ENCODE data around the gene SCD5. TPM values are rescaled to one million over a fixed set of nuclear protein-coding genes. Genes with fewer than 3 reads are reported as not detected.

The SCD5 gene
- total and polyA plus RNA-seq, 3 experiments from 2014 or later: 2.6 to 6.3 (median 6.2) TPM

DNA sequence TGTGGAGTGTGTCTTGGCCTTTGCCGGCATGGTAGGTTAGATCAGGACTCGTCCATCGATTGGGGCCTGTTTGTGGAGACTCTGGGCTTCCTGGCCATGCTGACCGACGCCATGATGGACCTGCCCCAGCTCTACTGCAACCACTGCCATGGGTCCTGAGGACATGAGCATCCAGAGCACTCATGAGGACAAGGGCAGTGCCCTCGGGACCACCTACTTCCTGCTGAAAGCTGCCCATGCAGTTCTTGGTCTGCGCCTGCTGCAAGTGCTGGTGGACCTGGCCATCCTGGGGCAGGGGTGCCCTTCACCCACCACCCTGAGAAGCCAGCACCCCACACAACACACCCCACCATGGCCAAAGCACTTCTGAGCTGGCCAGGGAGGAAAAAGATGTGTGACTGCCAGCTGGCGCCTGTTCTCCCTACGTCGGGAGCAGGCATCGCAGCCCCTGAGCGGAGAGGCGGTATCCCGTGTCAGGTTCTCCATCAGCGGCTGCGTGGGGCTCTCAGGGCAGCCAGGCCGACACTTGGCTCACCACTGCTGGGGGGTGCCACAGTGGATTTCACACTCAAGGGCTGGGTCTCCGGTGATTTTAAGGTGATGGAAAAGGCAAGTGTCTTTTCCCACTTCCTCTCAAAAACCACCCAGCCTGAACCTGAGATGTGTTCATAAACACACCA, 106.4 kb downstream of the SCD5 start:
- H3K4me1 Mint-ChIP-seq: no peaks in the 10 kb centered on the region
- no peak overlapping the region for H3K27ac ChIP-seq (ENCODE audit: low read depth, low read length)
- no peak for DNase-seq
- H3K36me3 Mint-ChIP-seq: peaks cover 2 to 5% (median 4%) of the 10 kb centered on the region in 3 donors
- H3K9me3 ChIP-seq (ENCODE audit: low read length): no peaks in the 10 kb centered on the region
- H3K4me3 ChIP-seq (ENCODE audit: low read length): no peak overlapping the region
- H3K27me3 Mint-ChIP-seq: peaks cover 0 to 3% of the 10 kb centered on the region in 2 donors
- ChIA-PET POLR2A (no interaction called here), CTCF (no interaction called here)
- H3K27ac Mint-ChIP-seq: no peak overlapping the region
- no peaks in the 10 kb centered on the region for H3K36me3 ChIP-seq (ENCODE audit: insufficient read depth, low read length)
- H3K9me3 Mint-ChIP-seq: no peaks in the 10 kb centered on the region
- no peaks in the 10 kb centered on the region for H3K27me3 ChIP-seq (ENCODE audit: insufficient read depth, low read length, poor library complexity, severe bottlenecking)
- no peaks in the 10 kb centered on the region for H3K4me1 ChIP-seq (ENCODE audit: insufficient read depth, low read length)
- no peak overlapping the region for H3K4me3 Mint-ChIP-seq

DNA sequence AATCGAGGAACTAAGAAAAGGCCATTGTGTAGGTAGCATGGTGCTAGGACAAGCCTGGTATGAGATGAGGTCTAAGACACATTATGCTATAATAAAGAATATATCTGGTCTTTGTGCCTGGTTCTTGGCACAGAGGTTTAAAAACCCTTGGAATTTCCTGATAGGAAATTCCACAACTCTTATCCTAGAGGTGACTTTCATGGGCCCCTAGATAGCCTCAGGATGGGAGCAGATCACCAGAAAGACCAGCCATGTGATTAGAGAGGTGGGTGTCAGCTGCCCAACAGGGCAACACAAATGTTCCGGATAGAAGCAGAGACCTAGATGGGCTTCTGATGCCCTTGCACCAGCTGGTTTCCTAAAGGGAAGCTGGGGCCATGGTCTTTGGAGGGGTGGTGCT, 107.2 kb downstream of the SCD5 start:
- H3K36me3 Mint-ChIP-seq: peaks cover 2 to 5% (median 2%) of the 10 kb centered on the region in 3 donors
- CTCF ChIA-PET: no interaction called here
- H3K4me3 ChIP-seq (ENCODE audit: low read length): no peak overlapping the region
- no peaks in the 10 kb centered on the region for H3K4me1 Mint-ChIP-seq
- H3K27ac Mint-ChIP-seq: no peak overlapping the region
- no peaks in the 10 kb centered on the region for H3K4me1 ChIP-seq (ENCODE audit: insufficient read depth, low read length)
- DNase-seq: no peak
- no peak overlapping the region for H3K27ac ChIP-seq (ENCODE audit: low read depth, low read length)
- H3K27me3 ChIP-seq (ENCODE audit: insufficient read depth, low read length, poor library complexity, severe bottlenecking): no peaks in the 10 kb centered on the region
- no peak overlapping the region for H3K4me3 Mint-ChIP-seq
- no peaks in the 10 kb centered on the region for H3K9me3 ChIP-seq (ENCODE audit: low read length)
- H3K27me3 Mint-ChIP-seq: peaks cover 0 to 3% of the 10 kb centered on the region in 2 donors
- POLR2A ChIA-PET: no interaction called here
- no peaks in the 10 kb centered on the region for H3K36me3 ChIP-seq (ENCODE audit: insufficient read depth, low read length)
- no peaks in the 10 kb centered on the region for H3K9me3 Mint-ChIP-seq

GRCh38 chr4:82688091-82688795, 110.4 kb downstream of the SCD5 start:
- H3K4me3 ChIP-seq (ENCODE audit: low read length): no peak overlapping the region
- H3K9me3 ChIP-seq (ENCODE audit: low read length): no peaks in the 10 kb centered on the region
- no peaks in the 10 kb centered on the region for H3K9me3 Mint-ChIP-seq
- no peak for DNase-seq
- no peak overlapping the region for H3K27ac Mint-ChIP-seq
- no peaks in the 10 kb centered on the region for H3K27me3 ChIP-seq (ENCODE audit: insufficient read depth, low read length, poor library complexity, severe bottlenecking)
- no peaks in the 10 kb centered on the region for H3K36me3 ChIP-seq (ENCODE audit: insufficient read depth, low read length)
- H3K27me3 Mint-ChIP-seq: peaks cover 0 to 4% of the 10 kb centered on the region in 2 donors
- H3K4me3 Mint-ChIP-seq: no peak overlapping the region
- H3K4me1 ChIP-seq (ENCODE audit: insufficient read depth, low read length): no peaks in the 10 kb centered on the region
- no peak overlapping the region for H3K27ac ChIP-seq (ENCODE audit: low read depth, low read length)
- H3K4me1 Mint-ChIP-seq: no peaks in the 10 kb centered on the region
- CTCF ChIA-PET: no interaction called here
- peaks cover 0 to 14% (median 0%) of the 10 kb centered on the region in 3 donors for H3K36me3 Mint-ChIP-seq
- POLR2A ChIA-PET: no interaction called here

DNA sequence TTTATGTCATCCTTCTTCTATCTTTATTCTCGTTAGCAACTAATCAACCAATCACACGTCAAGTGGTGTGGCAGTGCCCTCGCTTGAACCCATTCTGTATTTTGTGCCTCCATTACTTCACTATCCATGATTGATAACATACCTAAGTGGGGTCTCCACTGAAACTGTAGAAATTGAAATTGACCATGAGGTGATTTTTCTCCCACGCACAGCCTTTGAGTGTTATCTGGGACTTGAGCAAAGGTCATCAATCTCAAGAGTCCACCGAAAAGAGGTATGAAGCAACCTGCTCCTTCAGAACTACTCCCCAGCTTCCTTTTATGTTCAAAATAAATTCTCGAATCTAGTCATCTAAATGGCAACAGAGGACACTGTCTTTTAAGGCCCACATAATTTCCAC, 111.1 kb downstream of the SCD5 start:
- POLR2A ChIA-PET: no interaction called here
- DNase-seq: no peak
- no peaks in the 10 kb centered on the region for H3K4me1 Mint-ChIP-seq
- H3K36me3 Mint-ChIP-seq: peaks cover 0 to 14% (median 0%) of the 10 kb centered on the region in 3 donors
- Histone ChIP-seq H3K27me3 (ENCODE audit: insufficient read depth, low read length, poor library complexity, severe bottlenecking) (no peaks in the 10 kb centered on the region), H3K4me3 (ENCODE audit: low read length) (no peak overlapping the region), H3K36me3 (ENCODE audit: insufficient read depth, low read length) (no peaks in the 10 kb centered on the region), H3K4me1 (ENCODE audit: insufficient read depth, low read length) (no peaks in the 10 kb centered on the region), H3K9me3 (ENCODE audit: low read length) (no peaks in the 10 kb centered on the region), H3K27ac (ENCODE audit: low read depth, low read length) (no peak overlapping the region)
- no peaks in the 10 kb centered on the region for H3K9me3 Mint-ChIP-seq
- CTCF ChIA-PET: no interaction called here
- H3K4me3 Mint-ChIP-seq: no peak overlapping the region
- no peak overlapping the region for H3K27ac Mint-ChIP-seq
- peaks cover 0 to 5% of the 10 kb centered on the region in 2 donors for H3K27me3 Mint-ChIP-seq

DNA sequence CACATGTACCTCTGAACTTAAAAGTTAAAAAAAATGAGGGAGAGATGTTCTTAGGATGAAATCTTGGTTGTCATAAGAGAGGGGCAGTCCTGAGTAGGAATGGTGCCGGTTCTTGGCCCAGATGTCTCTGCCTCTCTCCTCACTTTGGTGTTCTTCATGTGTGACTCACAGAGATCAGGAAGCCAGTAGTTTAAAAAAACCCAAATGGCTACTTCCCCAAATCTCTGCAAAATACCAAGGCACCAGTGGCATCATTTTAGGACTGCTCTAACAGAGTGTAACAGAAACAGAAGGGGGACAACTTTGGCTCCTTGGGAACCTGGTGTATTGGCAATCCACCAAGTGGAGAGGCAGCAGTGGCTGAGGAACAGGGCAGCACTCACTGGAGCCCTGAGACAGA, 116.8 kb downstream of the SCD5 start:
- peaks cover 0 to 4% of the 10 kb centered on the region in 2 donors for H3K27me3 Mint-ChIP-seq
- H3K27ac Mint-ChIP-seq: no peak overlapping the region
- Histone ChIP-seq H3K27ac (ENCODE audit: low read depth, low read length) (no peak overlapping the region), H3K9me3 (ENCODE audit: low read length) (no peaks in the 10 kb centered on the region), H3K27me3 (ENCODE audit: insufficient read depth, low read length, poor library complexity, severe bottlenecking) (no peaks in the 10 kb centered on the region), H3K36me3 (ENCODE audit: insufficient read depth, low read length) (no peaks in the 10 kb centered on the region), H3K4me3 (ENCODE audit: low read length) (no peak overlapping the region), H3K4me1 (ENCODE audit: insufficient read depth, low read length) (no peaks in the 10 kb centered on the region)
- H3K36me3 Mint-ChIP-seq: peaks cover 9 to 22% (median 13%) of the 10 kb centered on the region in 3 donors
- no peak for DNase-seq
- ChIA-PET CTCF (no interaction called here), POLR2A (no interaction called here)
- no peak overlapping the region for H3K4me3 Mint-ChIP-seq
- H3K4me1 Mint-ChIP-seq: no peaks in the 10 kb centered on the region
- H3K9me3 Mint-ChIP-seq: no peaks in the 10 kb centered on the region

DNA sequence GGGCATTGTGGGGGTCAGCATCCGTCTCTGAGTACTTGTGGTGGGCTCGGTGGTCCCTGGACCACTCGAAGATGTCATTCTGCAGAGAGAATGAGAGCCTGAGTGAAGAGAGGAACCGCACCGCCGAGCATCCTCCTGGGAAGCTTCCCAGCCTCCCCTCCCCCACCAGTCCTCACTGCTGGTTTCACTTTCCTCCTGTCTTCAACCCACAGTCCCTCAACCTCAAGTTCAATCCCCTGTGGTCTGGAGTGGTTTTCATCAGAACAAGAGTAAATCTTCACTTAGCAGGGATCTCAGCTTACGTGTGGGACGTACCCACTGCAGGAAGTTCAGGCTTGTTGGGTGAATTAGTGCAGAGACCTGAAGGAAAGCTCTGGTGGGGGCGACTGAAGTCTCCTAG, 117.8 kb downstream of the SCD5 start:
- Histone ChIP-seq H3K27ac (ENCODE audit: low read depth, low read length) (no peak overlapping the region), H3K4me3 (ENCODE audit: low read length) (no peak overlapping the region), H3K36me3 (ENCODE audit: insufficient read depth, low read length) (no peaks in the 10 kb centered on the region), H3K4me1 (ENCODE audit: insufficient read depth, low read length) (no peaks in the 10 kb centered on the region), H3K27me3 (ENCODE audit: insufficient read depth, low read length, poor library complexity, severe bottlenecking) (no peaks in the 10 kb centered on the region), H3K9me3 (ENCODE audit: low read length) (no peaks in the 10 kb centered on the region)
- H3K27ac Mint-ChIP-seq: no peak overlapping the region
- no peaks in the 10 kb centered on the region for H3K9me3 Mint-ChIP-seq
- ChIA-PET CTCF (no interaction called here), POLR2A (no interaction called here)
- H3K4me3 Mint-ChIP-seq: no peak overlapping the region
- H3K27me3 Mint-ChIP-seq: peaks cover 0 to 4% of the 10 kb centered on the region in 2 donors
- H3K36me3 Mint-ChIP-seq: peaks cover 9 to 22% (median 13%) of the 10 kb centered on the region in 3 donors
- no peaks in the 10 kb centered on the region for H3K4me1 Mint-ChIP-seq
- DNase-seq: no peak

DNA sequence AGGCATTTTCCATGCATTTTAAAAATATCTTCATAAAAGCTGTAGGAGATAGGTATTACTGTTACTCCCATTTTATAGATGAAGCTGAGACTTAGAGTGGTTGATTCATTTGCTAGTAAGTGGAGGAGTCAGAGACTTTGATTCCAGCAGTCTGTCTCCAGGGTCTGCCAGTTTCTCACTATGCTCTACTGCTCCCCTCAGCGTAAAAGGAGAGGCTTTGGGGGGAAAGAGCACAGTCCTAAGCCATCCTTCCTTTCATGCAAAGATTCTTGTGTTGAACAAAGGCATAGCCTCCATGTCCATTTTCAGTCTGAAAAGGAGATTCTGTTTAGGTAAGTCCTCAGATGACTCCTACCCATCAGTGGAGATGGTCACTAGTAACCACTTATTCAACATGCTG, 119.1 kb downstream of the SCD5 start:
- Mint-ChIP-seq H3K9me3 (no peaks in the 10 kb centered on the region), H3K36me3 (peaks cover 9 to 17% (median 13%) of the 10 kb centered on the region in 3 donors), H3K4me3 (no peak overlapping the region), H3K27me3 (peaks cover 0 to 6% of the 10 kb centered on the region in 2 donors), H3K27ac (no peak overlapping the region), H3K4me1 (no peaks in the 10 kb centered on the region)
- H3K36me3 ChIP-seq (ENCODE audit: insufficient read depth, low read length): no peaks in the 10 kb centered on the region
- CTCF ChIA-PET: no interaction called here
- no peaks in the 10 kb centered on the region for H3K27me3 ChIP-seq (ENCODE audit: insufficient read depth, low read length, poor library complexity, severe bottlenecking)
- DNase-seq: no peak
- H3K27ac ChIP-seq (ENCODE audit: low read depth, low read length): no peak overlapping the region
- H3K4me3 ChIP-seq (ENCODE audit: low read length): no peak overlapping the region
- no peaks in the 10 kb centered on the region for H3K4me1 ChIP-seq (ENCODE audit: insufficient read depth, low read length)
- no peaks in the 10 kb centered on the region for H3K9me3 ChIP-seq (ENCODE audit: low read length)
- POLR2A ChIA-PET: no interaction called here

DNA sequence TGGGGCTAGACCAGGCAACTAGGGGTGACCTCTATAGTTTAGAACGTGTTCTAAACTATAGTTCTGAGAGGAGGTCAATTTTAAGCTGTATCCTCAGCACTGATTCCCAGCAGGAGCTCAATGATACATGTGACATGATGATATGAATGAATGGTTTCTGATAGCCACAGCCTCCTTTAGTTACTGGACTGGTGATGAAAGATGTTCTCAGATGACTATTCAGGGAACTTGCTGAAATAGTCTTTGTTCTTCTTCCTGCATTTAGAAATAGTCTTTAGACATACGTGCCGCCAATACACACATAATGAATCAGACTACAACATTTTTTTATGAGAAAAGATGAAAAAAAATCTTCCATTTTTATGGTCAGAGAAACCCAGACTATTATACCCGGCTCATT, 120.5 kb downstream of the SCD5 start:
- no peak overlapping the region for H3K4me3 ChIP-seq (ENCODE audit: low read length)
- CTCF ChIA-PET: no interaction called here
- Mint-ChIP-seq H3K9me3 (no peaks in the 10 kb centered on the region), H3K4me3 (no peak overlapping the region), H3K4me1 (no peaks in the 10 kb centered on the region), H3K36me3 (peaks cover 8 to 13% (median 9%) of the 10 kb centered on the region in 3 donors), H3K27ac (no peak overlapping the region), H3K27me3 (peaks cover 0 to 4% of the 10 kb centered on the region in 2 donors)
- no peaks in the 10 kb centered on the region for H3K4me1 ChIP-seq (ENCODE audit: insufficient read depth, low read length)
- no peaks in the 10 kb centered on the region for H3K27me3 ChIP-seq (ENCODE audit: insufficient read depth, low read length, poor library complexity, severe bottlenecking)
- no peak for DNase-seq
- POLR2A ChIA-PET: no interaction called here
- H3K36me3 ChIP-seq (ENCODE audit: insufficient read depth, low read length): no peaks in the 10 kb centered on the region
- no peak overlapping the region for H3K27ac ChIP-seq (ENCODE audit: low read depth, low read length)
- no peaks in the 10 kb centered on the region for H3K9me3 ChIP-seq (ENCODE audit: low read length)

All from CD8-positive, alpha-beta memory T cell (primary cell).